HEK293 (cell line): Measurements from ENCODE around the gene GID4.

Experiments used
- CTCF ChIA-PET: fragments of 350-600 bp; formaldehyde crosslinking; extraction: SDS; loops from one replicate; lab custom pipeline; 2021; ENCODE audit warnings: antibody characterized with exemption; lab: Yijun Ruan, JAX
- POLR2A ChIA-PET: fragments of 300-600 bp; formaldehyde crosslinking; extraction: SDS; loops from one replicate; lab custom pipeline; 2020; ENCODE audit warnings: antibody characterized with exemption, inconsistent platforms; lab: Yijun Ruan, JAX
- H3K27ac ChIP-seq: fragments of 200-500 bp; sonication (Bioruptor generic); 2 replicates; pipeline ENCODE4 v1.5.1; 2014; ENCODE audit warnings: low read depth, low read length, control low read depth, inconsistent platforms; ENCODE audit errors: extremely low read depth
- H3K36me3 ChIP-seq, 2 experiments: fragments of 200-500 bp in 1 of 2; sonication (Bioruptor generic) in 1 of 2; 1 replicate in 1 of 2; 2 replicates in 1 of 2; pipeline ENCODE4 v1.5.1; 2014 to 2017; ENCODE audit warnings: inconsistent platforms in 2 of 2, low read length in 2 of 2; ENCODE audit not compliant: control insufficient read depth in 2 of 2, insufficient read depth in 1 of 2
- H3K4me1 ChIP-seq: fragments of 200-500 bp; sonication (Bioruptor generic); 2 replicates; pipeline ENCODE4 v1.5.1; 2014; ENCODE audit warnings: mild to moderate bottlenecking, low read length, inconsistent platforms; ENCODE audit not compliant: control insufficient read depth, insufficient read depth
- H3K4me3 ChIP-seq: 2 replicates; pipeline ENCODE4 v1.5.1; 2011; ENCODE audit warnings: low read depth, mild to moderate bottlenecking, control low read depth, low read length, moderate library complexity
- H3K9me3 ChIP-seq: fragments of 200-500 bp; sonication (Bioruptor generic); 2 replicates; pipeline ENCODE4 v1.5.1; 2014; ENCODE audit warnings: low read depth, low read length, inconsistent platforms; ENCODE audit not compliant: control insufficient read depth, insufficient read depth
- ZNF16 ChIP-seq: fragments of 450-650 bp; formaldehyde crosslinking; IDR thresholded peaks from 2 replicates; pipeline ENCODE4 v1.5.1; 2016; ENCODE audit warnings: low read depth, missing biosample characterization, missing genetic modification characterization
- ZNF324 ChIP-seq: fragments of 450-650 bp; formaldehyde crosslinking; IDR thresholded peaks from 2 replicates; pipeline ENCODE4 v1.5.1; 2016; ENCODE audit warnings: missing biosample characterization, missing genetic modification characterization
- ZNF510 ChIP-seq: fragments of 450-650 bp; formaldehyde crosslinking; IDR thresholded peaks from 2 replicates; pipeline ENCODE4 v1.5.1; 2018; ENCODE audit warnings: mild to moderate bottlenecking, missing genetic modification characterization, missing biosample characterization; ENCODE audit not compliant: insufficient replicate concordance
- ZNF530 ChIP-seq: fragments of 450-650 bp; formaldehyde crosslinking; IDR thresholded peaks from 2 replicates; pipeline ENCODE4 v1.5.1; 2016; ENCODE audit warnings: low read depth, missing biosample characterization, missing genetic modification characterization
- ZNF548 ChIP-seq: fragments of 450-650 bp; formaldehyde crosslinking; IDR thresholded peaks from 2 replicates; pipeline ENCODE4 v1.5.1; 2016; ENCODE audit warnings: missing biosample characterization, missing genetic modification characterization
- ZNF600 ChIP-seq: fragments of 450-650 bp; formaldehyde crosslinking; IDR thresholded peaks from 2 replicates; pipeline ENCODE4 v1.5.1; 2016; ENCODE audit warnings: missing biosample characterization, missing genetic modification characterization
- TF ChIP-seq, protein P1 (sequence below): fragments of 450-650 bp; formaldehyde crosslinking; IDR thresholded peaks from 2 replicates; pipeline ENCODE4 v1.5.1; 2016; ENCODE audit warnings: missing biosample characterization, missing genetic modification characterization, borderline replicate concordance
- TF ChIP-seq, protein P2 (sequence below): fragments of 450-650 bp; formaldehyde crosslinking; IDR thresholded peaks from 2 replicates; pipeline ENCODE4 v1.5.1; 2017; ENCODE audit warnings: missing biosample characterization, missing genetic modification characterization
- TF ChIP-seq, protein P3 (sequence below): fragments of 450-650 bp; formaldehyde crosslinking; IDR thresholded peaks from 2 replicates; pipeline ENCODE4 v1.5.1; 2016; ENCODE audit warnings: missing biosample characterization, missing genetic modification characterization
- TF ChIP-seq, protein P4 (sequence below): fragments of 450-650 bp; formaldehyde crosslinking; IDR thresholded peaks from 2 replicates; pipeline ENCODE4 v1.5.1; 2016; ENCODE audit warnings: missing biosample characterization, missing genetic modification characterization

The GID4 gene

DNA sequence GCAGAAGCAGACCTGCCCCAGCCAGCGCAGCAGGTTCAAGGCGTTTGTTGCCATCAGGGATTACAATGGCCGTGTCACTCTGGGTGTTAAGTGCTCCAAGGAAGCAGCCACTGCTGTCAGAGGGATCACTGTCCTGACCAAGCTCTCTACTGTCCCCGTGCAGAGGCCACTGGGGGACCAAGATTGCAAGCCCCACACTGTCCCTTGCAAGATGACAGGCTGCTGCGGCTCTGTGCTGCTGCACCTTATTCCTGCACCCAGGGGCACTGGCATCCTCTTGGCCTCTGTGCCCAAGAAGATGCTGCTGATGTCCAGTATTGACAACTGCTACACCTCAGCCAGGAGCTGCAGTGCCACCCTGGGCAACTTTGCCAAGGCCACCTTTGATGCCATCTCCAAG is 27.9 kb upstream of the GID4 start (continued):
- TF ChIP-seq, protein P1, sequence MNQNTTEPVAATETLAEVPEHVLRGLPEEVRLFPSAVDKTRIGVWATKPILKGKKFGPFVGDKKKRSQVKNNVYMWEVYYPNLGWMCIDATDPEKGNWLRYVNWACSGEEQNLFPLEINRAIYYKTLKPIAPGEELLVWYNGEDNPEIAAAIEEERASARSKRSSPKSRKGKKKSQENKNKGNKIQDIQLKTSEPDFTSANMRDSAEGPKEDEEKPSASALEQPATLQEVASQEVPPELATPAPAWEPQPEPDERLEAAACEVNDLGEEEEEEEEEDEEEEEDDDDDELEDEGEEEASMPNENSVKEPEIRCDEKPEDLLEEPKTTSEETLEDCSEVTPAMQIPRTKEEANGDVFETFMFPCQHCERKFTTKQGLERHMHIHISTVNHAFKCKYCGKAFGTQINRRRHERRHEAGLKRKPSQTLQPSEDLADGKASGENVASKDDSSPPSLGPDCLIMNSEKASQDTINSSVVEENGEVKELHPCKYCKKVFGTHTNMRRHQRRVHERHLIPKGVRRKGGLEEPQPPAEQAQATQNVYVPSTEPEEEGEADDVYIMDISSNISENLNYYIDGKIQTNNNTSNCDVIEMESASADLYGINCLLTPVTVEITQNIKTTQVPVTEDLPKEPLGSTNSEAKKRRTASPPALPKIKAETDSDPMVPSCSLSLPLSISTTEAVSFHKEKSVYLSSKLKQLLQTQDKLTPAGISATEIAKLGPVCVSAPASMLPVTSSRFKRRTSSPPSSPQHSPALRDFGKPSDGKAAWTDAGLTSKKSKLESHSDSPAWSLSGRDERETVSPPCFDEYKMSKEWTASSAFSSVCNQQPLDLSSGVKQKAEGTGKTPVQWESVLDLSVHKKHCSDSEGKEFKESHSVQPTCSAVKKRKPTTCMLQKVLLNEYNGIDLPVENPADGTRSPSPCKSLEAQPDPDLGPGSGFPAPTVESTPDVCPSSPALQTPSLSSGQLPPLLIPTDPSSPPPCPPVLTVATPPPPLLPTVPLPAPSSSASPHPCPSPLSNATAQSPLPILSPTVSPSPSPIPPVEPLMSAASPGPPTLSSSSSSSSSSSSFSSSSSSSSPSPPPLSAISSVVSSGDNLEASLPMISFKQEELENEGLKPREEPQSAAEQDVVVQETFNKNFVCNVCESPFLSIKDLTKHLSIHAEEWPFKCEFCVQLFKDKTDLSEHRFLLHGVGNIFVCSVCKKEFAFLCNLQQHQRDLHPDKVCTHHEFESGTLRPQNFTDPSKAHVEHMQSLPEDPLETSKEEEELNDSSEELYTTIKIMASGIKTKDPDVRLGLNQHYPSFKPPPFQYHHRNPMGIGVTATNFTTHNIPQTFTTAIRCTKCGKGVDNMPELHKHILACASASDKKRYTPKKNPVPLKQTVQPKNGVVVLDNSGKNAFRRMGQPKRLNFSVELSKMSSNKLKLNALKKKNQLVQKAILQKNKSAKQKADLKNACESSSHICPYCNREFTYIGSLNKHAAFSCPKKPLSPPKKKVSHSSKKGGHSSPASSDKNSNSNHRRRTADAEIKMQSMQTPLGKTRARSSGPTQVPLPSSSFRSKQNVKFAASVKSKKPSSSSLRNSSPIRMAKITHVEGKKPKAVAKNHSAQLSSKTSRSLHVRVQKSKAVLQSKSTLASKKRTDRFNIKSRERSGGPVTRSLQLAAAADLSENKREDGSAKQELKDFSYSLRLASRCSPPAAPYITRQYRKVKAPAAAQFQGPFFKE (tag by site-specific recombination): no peak
- TF ChIP-seq ZNF530 (tag by site-specific recombination) (no peak), ZNF16 (tag by site-specific recombination) (no peak)

GRCh38 chr17:18014006-18014405 is 25.2 kb upstream of the GID4 start:
- TF ChIP-seq ZNF324 (tag by site-specific recombination) (no peak), ZNF548 (no peak), ZNF600 (no peak), ZNF510 (tag by site-specific recombination) (no peak)
- TF ChIP-seq, protein P2, sequence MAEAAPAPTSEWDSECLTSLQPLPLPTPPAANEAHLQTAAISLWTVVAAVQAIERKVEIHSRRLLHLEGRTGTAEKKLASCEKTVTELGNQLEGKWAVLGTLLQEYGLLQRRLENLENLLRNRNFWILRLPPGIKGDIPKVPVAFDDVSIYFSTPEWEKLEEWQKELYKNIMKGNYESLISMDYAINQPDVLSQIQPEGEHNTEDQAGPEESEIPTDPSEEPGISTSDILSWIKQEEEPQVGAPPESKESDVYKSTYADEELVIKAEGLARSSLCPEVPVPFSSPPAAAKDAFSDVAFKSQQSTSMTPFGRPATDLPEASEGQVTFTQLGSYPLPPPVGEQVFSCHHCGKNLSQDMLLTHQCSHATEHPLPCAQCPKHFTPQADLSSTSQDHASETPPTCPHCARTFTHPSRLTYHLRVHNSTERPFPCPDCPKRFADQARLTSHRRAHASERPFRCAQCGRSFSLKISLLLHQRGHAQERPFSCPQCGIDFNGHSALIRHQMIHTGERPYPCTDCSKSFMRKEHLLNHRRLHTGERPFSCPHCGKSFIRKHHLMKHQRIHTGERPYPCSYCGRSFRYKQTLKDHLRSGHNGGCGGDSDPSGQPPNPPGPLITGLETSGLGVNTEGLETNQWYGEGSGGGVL (tag by site-specific recombination): no peak
- TF ChIP-seq, protein P3, sequence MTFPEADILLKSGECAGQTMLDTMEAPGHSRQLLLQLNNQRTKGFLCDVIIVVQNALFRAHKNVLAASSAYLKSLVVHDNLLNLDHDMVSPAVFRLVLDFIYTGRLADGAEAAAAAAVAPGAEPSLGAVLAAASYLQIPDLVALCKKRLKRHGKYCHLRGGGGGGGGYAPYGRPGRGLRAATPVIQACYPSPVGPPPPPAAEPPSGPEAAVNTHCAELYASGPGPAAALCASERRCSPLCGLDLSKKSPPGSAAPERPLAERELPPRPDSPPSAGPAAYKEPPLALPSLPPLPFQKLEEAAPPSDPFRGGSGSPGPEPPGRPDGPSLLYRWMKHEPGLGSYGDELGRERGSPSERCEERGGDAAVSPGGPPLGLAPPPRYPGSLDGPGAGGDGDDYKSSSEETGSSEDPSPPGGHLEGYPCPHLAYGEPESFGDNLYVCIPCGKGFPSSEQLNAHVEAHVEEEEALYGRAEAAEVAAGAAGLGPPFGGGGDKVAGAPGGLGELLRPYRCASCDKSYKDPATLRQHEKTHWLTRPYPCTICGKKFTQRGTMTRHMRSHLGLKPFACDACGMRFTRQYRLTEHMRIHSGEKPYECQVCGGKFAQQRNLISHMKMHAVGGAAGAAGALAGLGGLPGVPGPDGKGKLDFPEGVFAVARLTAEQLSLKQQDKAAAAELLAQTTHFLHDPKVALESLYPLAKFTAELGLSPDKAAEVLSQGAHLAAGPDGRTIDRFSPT (tag by site-specific recombination): no peak
- TF ChIP-seq, protein P4, sequence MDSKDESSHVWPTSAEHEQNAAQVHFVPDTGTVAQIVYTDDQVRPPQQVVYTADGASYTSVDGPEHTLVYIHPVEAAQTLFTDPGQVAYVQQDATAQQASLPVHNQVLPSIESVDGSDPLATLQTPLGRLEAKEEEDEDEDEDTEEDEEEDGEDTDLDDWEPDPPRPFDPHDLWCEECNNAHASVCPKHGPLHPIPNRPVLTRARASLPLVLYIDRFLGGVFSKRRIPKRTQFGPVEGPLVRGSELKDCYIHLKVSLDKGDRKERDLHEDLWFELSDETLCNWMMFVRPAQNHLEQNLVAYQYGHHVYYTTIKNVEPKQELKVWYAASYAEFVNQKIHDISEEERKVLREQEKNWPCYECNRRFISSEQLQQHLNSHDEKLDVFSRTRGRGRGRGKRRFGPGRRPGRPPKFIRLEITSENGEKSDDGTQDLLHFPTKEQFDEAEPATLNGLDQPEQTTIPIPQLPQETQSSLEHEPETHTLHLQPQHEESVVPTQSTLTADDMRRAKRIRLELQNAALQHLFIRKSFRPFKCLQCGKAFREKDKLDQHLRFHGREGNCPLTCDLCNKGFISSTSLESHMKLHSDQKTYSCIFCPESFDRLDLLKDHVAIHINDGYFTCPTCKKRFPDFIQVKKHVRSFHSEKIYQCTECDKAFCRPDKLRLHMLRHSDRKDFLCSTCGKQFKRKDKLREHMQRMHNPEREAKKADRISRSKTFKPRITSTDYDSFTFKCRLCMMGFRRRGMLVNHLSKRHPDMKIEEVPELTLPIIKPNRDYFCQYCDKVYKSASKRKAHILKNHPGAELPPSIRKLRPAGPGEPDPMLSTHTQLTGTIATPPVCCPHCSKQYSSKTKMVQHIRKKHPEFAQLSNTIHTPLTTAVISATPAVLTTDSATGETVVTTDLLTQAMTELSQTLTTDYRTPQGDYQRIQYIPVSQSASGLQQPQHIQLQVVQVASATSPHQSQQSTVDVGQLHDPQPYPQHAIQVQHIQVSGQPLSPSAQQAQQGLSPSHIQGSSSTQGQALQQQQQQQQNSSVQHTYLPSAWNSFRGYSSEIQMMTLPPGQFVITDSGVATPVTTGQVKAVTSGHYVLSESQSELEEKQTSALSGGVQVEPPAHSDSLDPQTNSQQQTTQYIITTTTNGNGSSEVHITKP (tag by site-specific recombination): 0 out of 2 replicates have a peak, but pooled peaks have one; percentile 2
- no peaks in the 10 kb centered on the region for H3K9me3 ChIP-seq
- no peak overlapping the region for H3K4me3 ChIP-seq
- H3K27ac ChIP-seq: no peak overlapping the region
- no peaks in the 10 kb centered on the region for H3K4me1 ChIP-seq
- ChIA-PET CTCF (interaction anchor here (1.0 to 2.5 kb wide), 3 partner anchors 10 to 123 kb away, joined by 3 to 11 read pairs (median 3); no protein-coding TSS in a partner anchor), POLR2A (interaction anchor here (0.6 kb wide), 1 partner anchor 89 kb away, joined by 5 read pairs; no protein-coding TSS in a partner anchor)
- H3K36me3 ChIP-seq: peaks cover 4 to 26% of the 10 kb centered on the region in 2 experiments; a peak in 2 of 3 replicates
